Activated CD4-positive, CD25-positive, alpha-beta regulatory T cell (primary cell): Measurements from ENCODE around the gene IQCE.

ENCODE experiments used
- DNase-seq, 4 experiments: peaks; one replicate each; lab custom pipeline; 2025; lab: John Stamatoyannopoulos, UW

IQCE gene

DNA sequence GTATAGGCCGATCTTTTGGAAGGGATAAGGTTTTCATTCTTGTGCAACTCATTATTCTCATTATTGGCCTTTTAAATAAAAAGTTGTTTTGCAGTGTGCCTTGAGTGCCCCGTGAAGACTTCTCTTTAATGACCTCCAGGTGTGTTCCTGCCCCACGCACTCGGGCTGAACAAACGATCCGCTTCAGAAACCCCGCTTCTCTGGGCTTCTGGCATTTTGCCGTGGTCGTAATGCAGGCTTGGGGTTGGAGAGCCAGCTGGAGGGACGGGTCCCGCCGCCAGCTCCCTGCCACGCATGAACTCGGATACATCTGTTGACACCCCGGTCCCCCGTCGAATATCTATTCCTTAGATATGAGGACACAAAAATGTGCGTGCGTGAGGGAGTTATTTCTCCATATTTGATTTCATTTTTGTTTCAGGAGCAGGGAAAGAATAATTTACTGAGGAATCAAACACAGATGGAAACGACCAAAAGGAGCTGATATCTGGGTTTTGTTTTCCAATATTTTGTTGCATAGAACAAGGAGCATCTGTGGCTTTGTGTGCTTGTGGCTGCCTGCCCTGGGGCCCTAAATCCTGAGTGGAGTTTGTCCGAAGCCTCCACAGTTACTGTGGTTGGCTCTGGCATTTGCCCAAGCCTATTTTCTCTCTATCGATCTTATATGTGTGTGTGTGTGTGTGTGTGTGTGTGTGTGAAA, 56.0 kb downstream of the IQCE start:
- no peak for DNase-seq

DNA sequence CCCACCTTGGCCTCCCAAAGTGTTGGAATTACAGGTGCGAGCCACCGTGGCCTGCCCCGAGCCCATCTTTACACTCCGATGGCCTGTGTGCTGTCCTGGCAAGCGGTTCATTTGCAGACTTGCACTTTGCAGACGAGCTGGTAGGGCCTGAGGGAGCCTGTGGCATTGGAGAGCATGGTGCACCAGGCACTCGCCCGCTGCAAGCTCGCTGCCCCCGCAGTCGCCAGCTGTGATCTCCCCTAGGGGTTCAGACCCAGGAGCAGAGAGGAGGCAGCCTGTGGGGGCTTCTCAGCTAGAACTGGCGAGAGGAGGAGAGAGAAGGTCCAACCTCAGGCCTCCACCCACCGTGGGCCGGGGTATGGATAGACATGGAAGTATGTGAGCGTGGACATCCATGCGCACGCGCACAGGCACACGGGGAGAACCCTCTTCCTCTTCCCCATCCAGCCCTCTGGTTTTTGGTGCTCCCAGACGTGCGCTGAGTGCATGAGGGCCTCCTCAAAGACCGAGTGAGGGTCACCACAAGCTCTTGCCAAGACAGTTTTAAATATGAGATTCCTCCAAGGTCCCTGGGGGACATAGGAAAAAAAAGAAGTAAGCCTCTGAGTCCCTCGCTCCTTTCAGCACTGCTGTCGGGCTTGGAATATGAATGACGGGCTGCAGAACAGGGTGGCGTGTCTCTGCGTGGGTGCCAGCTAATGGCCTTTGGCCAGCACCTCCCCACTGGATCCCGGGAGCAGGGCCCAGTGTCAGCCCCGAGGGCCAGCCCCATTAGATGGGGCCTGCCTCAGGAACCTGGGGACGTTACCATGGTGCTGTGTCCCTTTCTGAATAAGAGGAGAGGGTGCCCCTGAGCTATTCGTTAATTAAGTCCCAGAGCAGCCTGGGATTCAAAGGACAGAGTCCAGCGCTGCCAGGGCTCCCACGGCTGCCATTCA, 57.9 kb downstream of the IQCE start:
- no peak for DNase-seq

DNA sequence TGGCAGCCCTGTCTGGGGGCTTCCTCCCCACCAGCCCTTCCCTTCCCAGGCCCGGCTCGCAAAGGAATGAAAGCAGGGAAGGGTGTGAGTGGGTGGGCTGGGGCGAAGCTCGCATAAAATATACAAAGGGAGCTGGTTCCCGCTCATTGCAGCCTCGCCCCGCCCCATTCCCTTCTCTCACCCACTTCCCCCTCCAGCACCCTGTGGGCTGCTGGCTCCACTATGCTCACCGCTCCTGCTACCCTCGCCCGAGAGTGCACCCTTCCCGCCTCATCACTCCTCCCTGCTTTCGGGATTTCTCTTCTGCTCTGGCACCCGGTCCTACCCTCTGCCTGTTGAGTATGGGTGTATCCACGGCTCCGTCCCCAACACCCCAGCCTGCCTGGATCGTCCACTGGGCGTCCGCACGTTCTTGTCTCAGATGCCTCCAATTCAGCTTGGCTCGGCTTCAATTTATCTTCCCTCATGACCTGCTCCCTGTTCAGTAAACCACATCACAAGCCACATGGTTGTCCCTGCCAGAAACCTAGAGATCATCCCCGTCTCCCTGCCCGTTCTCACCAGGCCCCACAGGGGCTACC, 58.6 kb downstream of the IQCE start:
- DNase-seq, result no peak

DNA sequence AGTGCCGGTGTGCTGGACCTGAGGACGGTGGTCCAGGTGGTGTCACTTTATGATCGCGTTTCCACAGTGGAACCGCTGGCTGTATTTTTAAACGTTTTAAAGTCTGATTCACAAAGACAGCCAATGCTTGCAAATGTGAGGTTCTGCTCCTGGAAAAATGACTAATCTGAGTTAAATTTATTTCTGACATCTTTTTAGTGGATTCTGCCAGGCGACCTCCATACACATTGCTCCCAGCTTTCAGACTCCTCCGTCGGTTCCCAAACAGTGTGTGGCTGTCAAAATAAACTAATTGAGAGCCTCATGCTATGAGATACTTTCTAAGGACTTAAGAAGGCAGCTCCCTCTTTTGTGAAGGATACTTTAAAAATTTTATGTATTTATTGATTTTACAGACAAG, 60.3 kb downstream of the IQCE start:
- DNase-seq, result no peak

DNA sequence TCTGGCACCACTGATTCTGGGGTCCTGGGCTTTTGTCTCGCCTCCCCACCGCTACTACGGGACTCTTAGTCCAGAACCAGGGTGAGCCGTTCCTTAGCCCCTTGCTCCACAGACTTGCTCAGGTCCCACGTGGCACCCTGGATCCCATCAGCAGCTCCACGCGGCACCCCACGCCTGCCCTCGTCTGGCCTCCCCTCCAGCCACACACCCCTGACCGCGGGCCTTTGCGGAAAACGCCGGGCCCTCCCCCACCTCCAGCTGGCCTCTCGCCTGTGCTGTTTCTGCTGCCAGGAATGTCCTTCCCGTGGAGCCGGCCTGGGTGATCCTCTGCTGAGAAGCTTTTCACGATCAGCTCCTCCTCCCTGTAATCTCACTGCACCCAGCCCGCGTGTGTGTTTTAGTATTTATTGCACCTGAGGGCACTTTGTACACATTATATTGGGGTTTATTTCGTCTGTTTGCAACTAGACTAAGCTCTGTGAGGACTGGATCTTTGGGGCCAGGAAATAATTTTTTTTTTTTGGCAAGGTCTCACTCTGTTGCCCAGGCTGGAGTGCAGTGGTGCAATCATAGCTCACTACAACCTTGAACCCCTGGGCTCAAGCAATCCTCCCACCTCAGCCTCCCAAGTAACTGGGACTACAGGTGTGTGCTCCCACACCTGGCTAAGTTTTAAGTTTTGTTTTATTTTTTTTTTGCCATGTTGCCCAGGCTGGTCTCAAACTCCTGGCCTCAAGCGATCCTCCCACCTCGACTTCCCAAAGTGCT, 62.5 kb downstream of the IQCE start:
- DNase-seq, result no peak

DNA sequence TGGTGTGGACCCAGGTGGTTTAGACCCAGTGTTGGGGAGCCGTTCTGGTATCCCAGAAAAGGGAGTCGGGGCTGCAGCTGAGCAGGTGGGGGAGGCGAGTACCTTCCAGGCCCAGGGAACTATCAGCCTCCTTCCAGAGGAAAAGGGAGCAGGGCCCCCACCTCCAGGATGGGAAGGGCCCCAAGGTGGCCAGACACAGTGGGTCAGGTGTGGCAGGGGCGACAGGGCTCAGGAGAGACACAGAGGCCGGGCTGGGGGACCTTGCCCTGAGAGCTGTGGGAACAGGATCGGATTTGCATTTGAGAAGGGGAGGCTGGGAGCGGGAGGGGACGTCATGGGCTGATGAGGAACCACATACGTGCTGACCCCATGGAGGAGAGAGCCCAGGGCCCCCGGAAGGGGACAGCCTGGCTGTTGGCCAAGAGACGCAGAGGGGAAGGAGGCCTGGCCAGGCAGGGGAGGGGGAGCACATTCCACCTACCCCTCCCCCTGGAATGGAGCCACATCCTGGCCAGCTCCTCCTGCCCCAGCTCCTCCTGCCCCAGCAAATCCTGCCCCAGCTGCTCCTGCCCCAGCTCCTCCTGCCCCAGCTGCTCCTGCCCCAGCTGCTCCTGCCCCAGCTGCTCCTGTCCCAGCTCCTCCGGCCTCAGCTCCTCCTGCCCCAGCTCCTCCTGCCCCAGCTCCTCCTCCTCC, 63.3 kb downstream of the IQCE start:
- no peak for DNase-seq

DNA sequence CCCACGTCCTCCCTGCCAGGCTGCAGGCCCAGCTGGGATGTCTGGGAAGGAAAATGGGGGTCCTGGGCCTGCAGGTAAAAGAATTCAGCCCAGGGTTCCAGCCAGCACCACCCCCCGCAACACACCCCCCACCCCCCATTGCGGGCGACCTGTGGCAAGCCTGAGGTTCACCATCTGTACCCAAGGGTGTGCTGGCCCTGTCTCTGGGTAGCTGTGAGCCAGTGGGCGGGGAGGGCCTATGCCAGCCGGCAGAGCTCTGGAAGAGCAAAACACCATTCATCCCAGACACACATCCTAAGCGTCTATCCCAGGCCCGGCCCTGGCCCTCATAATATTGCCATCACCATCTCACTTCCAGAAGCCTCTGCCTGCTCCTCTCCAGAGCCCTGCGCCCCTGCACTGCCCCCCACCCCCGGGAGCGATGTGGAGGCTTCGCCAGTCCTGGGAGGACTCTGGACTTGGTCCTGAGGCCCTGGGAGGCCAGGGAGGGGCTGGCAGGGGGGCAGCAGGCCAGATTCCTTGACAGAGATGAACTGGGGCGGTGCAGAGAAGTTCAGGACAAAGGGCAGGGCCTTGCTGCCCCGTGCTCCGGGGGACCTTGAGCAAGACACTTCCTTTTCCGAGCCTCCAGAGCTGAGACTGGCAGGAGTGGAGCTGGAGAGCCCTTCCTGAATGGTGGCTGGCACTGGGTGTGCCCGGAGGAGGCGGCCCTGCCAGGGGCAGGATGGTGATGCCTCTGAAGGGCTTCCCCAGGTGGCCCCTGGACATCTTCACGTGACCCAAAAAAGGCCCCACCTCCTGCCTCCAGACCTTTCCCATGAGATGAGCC, 64.3 kb downstream of the IQCE start:
- DNase-seq, result no peak

DNA sequence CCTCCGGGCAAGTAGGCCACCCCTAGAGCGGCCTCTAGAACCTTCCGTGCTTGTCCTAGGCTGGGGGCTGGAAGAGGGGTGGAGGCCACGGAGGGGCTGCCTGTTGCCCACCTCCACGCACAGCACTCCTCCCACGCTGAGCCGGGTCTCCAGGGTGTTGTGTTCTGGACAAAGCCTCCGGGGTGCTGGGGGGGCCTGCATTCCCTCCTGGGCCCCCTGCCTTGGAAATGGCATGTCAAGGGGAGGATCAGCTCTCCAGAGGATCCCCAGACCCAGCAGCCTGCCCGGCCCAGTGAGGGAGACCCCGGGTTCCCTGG, 64.9 kb downstream of the IQCE start:
- no peak for DNase-seq

DNA sequence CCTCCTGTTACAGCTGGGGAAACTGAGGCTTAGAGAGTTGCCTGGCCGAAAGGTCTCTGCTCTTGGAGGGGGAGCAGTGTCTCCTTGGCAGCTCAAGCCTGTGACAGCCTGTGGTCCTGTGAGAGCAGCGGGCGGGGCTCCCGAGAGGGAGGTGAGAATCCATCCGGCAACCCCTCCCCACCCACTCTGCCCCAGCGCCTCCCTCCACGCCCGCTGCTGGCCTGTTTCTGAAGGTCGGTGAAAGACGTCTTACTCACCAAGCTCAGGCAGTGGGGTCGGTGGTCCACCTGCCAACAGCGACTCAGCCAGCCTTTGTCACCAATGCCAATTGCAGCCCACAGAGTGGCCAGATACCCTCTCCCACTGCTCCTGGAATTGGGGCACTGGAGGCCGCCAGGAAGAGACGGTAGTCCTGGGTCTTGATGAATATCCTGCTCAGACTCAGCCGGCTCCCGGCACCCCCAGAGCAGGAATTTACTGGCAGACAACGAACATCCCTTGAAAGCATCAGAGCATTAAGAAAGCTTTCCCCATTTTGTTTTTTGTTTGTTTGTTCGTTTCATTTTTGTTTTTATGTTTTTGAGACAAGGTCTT, 65.6 kb downstream of the IQCE start:
- DNase-seq, result no peak

DNA sequence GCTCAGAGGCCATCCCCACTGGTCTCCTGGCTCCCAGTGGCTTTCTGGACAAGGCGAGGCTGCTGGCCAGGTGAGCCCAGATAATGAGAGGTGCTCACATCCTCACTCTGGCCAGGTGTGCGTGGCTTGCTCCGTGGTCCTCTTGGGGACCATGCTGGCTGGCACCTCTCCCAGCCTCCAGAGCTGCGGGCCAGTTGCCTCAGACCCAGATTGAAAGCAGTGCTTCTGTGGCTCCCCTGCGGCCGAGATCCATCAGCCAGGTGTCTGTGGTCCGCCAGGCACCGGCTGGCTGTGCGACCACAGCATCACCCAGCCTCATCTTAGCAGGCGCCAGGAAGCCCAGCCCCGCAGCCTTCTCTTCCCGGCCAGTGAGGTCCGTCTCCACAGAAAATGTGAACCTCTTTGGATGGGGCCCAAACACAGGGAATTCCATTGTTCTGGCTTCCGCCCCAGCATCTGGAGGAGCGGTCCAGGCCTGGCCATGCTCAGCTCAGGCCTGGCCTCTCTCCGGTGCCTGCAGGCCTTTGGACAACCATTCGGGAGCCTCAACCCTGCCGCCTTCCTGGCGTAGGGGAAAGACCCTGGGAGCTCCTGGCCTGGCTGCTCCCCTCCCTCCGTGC, 67.8 kb downstream of the IQCE start:
- DNase-seq, result no peak

DNA sequence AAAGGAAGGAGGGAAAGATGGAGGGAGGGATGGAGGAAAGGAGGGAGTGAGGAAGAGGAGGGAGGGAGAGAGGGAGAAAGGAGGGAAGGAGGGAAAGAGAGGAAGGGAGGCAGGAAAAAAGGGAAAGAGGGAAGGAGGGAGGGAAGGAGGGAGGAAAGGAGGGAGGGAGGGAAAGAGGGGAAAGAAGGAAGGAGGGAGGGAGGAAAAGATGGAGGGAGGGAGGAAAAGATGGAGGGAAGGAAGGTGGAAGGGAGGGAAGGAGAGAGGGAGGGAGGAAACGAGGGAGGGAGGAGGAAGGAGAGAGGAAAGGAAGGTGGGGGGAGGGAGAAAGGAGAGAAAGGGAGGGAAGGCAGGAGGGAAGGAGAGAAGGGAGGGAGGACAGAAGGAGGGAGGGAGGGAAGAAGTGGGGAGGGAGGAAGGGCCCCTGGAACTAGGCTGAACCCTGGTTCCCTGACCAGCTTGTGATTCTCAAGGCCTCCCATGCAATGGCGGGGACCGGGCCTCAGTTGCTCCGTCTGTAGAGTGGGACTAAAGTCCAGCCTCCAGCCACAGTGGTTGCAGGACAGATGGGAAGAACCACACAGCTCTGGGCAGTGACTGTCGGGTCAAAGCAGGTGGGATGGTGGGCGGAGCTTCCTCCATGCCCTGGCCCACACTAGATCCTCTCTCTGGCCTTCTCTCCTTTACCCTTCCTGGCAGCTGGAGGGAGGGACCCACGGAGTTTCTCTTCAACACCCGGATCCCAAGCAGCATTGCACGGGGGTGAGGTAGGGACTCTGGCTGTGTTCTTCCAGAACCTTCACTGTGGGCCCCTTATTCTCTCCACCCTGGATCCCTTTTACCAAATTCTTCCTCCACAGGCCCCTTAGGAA, 68.7 kb downstream of the IQCE start:
- DNase-seq, result no peak

DNA sequence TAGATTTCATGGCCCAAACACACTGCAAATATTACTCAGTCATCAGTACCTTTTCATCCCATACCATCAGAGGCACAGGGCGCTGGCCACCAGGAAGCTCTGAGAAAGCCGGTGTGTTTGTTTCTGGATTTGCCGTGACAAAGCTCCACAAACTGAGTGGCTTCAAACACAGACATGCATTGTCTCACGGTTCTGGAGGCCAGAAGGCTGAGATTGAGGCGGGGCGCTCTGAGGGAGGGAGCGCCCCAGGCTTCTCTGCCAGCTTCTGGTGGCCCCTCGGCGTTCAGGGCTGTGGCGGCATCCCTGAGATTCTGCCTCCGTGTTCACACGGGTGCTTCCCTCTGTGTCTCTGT, 69.3 kb downstream of the IQCE start:
- DNase-seq, result no peak

DNA sequence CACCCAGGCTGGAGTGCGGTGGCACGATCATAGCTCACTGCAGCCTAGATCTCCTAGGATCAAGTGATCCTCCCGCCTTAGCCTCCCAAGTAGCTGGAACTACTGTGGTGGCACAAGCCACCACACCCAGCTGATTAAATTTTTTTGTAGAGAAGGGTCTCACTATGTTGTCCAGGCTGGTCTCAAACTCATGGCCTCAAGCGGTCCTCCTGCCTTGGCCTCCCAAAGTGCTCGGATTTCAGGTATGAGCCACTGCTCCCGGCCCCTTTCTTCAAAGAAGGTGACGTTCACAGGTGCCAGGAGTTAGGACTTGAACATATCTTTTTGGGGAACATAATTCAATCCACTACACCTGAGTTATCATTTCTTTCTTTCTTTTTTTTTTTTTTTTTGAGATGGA, 70.1 kb downstream of the IQCE start:
- DNase-seq, result no peak

DNA sequence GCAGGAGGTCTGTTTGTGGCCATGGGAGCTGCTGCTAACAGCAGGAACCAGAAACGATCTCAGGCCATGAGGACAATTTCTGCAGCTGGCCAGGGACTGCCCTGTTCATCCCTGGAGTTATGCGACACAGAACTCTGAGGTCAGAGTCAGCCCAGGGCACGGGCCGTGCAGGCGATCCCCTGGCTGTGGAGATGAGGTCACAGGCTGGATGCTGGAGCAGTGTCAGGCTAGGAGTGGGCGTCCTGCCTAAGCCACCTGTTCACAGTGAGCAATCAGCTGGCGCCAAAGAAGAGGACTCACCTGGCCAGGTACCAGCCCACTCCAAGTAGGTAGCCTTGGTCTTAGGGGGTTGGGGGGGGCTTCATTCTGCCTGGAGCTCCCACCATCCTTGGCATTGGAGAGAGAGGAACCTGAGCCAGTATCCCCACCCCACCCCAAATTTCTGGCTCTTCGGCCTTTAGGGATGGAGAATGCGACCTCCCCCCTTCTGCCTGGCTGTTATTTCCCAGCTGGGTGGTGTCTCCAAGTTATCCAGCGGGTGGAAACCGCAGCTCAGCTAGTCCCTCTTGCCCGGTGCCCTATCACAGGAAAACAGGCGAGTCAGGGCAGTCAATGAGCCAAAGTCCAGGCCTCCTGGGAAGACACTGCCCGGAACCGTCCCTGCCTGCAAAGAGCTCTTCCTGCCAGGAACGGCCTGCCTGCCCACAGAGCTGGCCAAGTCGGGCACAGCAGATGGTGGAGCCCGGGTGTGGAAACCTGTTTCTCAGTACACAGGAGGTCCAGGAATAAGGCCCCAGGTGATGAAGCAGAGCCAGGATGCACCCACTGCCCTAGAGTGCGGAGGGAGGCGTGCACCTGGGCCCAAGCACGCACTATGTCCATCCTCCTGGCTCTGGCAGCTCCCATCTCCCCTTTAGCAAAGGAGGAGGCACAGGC, 71.2 kb downstream of the IQCE start:
- no peak for DNase-seq

DNA sequence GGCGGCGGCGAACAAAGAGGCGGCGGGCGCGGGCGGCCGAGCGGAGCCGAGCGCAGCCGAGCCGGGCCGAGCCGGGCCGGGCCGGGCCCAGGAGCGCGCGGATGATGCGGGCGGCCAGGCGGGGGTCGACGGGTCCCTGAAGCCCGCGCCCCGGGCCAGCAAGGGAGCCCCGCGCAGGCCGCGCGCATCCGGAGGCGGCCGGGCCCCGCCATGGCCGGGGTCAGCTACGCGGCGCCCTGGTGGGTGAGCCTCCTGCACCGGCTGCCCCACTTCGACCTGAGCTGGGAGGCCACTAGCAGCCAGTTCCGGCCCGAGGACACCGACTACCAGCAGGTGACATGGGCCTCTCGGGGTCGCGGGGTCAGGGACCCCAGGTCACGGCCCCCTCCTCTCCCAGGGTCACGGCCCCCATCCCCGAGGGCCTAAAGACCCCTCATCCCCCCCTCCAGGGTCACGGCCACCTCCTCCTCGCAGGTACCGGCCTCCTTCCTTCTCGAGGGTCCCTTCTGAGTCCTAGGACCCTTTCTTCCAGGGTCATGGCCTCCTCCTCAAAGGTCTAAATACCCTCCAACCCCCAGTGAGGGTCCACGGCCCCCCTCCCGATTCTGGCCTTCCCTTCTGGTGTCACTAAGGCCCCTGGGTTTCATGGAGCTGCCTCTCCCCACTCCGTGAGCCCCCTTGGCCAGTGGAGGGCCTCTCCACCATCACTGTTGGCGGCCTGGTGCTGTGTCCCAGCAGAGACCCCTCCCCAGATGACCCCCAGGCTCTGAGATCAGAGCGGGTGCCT, 73.4 kb downstream of the IQCE start, which contains the start of gene TTYH3:
TTYH3 (plus strand) TSS at position 41 of the 787 bp plus-strand sequence; CDS start at position 211, 170 bp downstream.
- no peak for DNase-seq

DNA sequence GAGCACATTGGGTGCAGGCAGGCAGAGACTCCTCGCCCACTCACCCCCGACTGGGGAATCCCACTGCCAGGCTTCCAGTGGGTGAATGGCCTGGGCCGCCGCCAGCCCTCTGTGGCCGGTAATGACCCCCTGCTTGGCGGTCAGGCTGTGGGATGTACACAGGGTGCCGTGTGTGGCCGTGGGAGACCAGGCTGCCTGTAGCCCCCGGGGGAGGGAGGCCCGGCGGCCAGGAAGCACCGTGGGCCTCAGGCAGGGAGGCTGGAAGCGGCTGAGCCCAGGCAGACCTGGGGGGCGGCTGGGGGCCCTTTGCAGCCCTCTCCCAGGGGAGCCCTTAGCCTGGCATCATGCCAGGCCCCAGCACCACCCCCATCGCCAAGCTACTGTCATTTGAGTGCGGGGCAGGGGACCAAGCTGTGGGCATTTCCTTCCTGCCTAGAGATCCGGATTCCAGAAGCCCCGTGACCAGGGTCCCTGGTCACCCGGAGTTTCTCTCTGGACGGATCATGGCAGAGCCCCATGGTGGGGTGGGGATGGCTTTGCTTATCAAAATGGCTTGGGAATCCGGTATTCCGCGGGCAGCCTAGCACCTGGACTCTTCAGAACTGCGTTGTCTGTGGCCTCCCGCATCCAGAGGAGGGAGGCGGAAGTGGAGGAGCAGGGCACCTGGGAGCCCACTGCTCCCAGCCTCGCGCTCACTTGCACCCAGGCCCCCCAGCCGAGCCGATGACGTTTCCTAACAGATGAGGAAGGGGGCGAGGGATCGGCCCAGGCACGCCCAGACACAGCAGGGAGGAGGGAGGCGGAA, 74.2 kb downstream of the IQCE start:
- DNase-seq, result peak in 1 of 4 experiments; percentile 12
